Measurements from ENCODE around the gene BNC1. TPM values are rescaled to one million over a fixed set of nuclear protein-coding genes. Genes with fewer than 3 reads are reported as not detected.
A peak's percentile ranks its signal among the peaks of the same experiment; 100 is the strongest.

BNC1 gene
- polyA plus RNA-seq, 1 donor, result 4.2 TPM

- H3K9me3 ChIP-seq (ENCODE audit: control insufficient read depth, low read depth, low read length), result no peaks in the 10 kb centered on the region
- no peak overlapping the region for H3K4me3 ChIP-seq (ENCODE audit: low read length)
- no peaks in the 10 kb centered on the region for H3K4me1 ChIP-seq (ENCODE audit: control insufficient read depth, insufficient read depth, low read length)
- DNase-seq, result peak in 1 of 2 donors; percentile 10
- H3K36me3 ChIP-seq (ENCODE audit: control insufficient read depth, insufficient read depth, low read length), result no peaks in the 10 kb centered on the region
- no peak overlapping the region for H3K27ac ChIP-seq (ENCODE audit: low read length)
- H3K27me3 ChIP-seq (ENCODE audit: control insufficient read depth, insufficient read depth, low read length), result peaks cover 9% of the 10 kb centered on the region
- WGBS (ENCODE audit: insufficient coverage, low lambda C conversion rate), result no CpG with 5 or more reads among the region's 5 CpGs
Observed at GRCh38 chr15:83209333-83209732, 75.1 kb downstream of the BNC1 start.

GRCh38 chr15:83208367-83208661, 76.2 kb downstream of the BNC1 start:
- DNase-seq, result no peak
- Histone ChIP-seq H3K36me3 (ENCODE audit: control insufficient read depth, insufficient read depth, low read length) (no peaks in the 10 kb centered on the region), H3K4me3 (ENCODE audit: low read length) (peak overlapping the region; percentile 65), H3K9me3 (ENCODE audit: control insufficient read depth, low read depth, low read length) (no peaks in the 10 kb centered on the region), H3K27ac (ENCODE audit: low read length) (no peak overlapping the region), H3K4me1 (ENCODE audit: control insufficient read depth, insufficient read depth, low read length) (no peaks in the 10 kb centered on the region), H3K27me3 (ENCODE audit: control insufficient read depth, insufficient read depth, low read length) (peaks cover 9% of the 10 kb centered on the region)
- WGBS (ENCODE audit: insufficient coverage, low lambda C conversion rate), result 50% methylated on average over 1 of the region's 11 CpGs

GRCh38 chr15:83207660-83208366, 76.7 kb downstream of the BNC1 start, which contains the start of gene HDGFL3:
HDGFL3 (minus strand) TSS chr15:83207823; CDS start chr15:83207414, 409 bp downstream.
- DNase-seq, result peak; percentile 42 to 75
- Histone ChIP-seq H3K4me3 (ENCODE audit: low read length) (peak within 1 kb of the TSS; percentile 65), H3K36me3 (ENCODE audit: control insufficient read depth, insufficient read depth, low read length) (no peaks in the 10 kb centered on the region), H3K4me1 (ENCODE audit: control insufficient read depth, insufficient read depth, low read length) (no peaks in the 10 kb centered on the region), H3K9me3 (ENCODE audit: control insufficient read depth, low read depth, low read length) (no peaks in the 10 kb centered on the region), H3K27me3 (ENCODE audit: control insufficient read depth, insufficient read depth, low read length) (peaks cover 9% of the 10 kb centered on the region), H3K27ac (ENCODE audit: low read length) (peak within 1 kb of the TSS; percentile 12)
- no CpG with 5 or more reads among the region's 94 CpGs for WGBS (ENCODE audit: insufficient coverage, low lambda C conversion rate)

GRCh38 chr15:83207009-83207659, 77.3 kb downstream of the BNC1 start:
- peaks cover 9% of the 10 kb centered on the region for H3K27me3 ChIP-seq (ENCODE audit: control insufficient read depth, insufficient read depth, low read length)
- no peaks in the 10 kb centered on the region for H3K4me1 ChIP-seq (ENCODE audit: control insufficient read depth, insufficient read depth, low read length)
- peak overlapping the region; percentile 12 for H3K27ac ChIP-seq (ENCODE audit: low read length)
- no peaks in the 10 kb centered on the region for H3K9me3 ChIP-seq (ENCODE audit: control insufficient read depth, low read depth, low read length)
- DNase-seq, result peak in 1 of 2 donors; percentile 77
- no peaks in the 10 kb centered on the region for H3K36me3 ChIP-seq (ENCODE audit: control insufficient read depth, insufficient read depth, low read length)
- H3K4me3 ChIP-seq (ENCODE audit: low read length), result peak overlapping the region; percentile 51
- no CpG with 5 or more reads among the region's 93 CpGs for whole genome bisulfite sequencing (ENCODE audit: insufficient coverage, low lambda C conversion rate)

GRCh38 chr15:83206526-83207008, 77.9 kb downstream of the BNC1 start:
- H3K4me1 ChIP-seq (ENCODE audit: control insufficient read depth, insufficient read depth, low read length), result no peaks in the 10 kb centered on the region

More at GRCh38 chr15:83206526-83207008, 77.9 kb downstream of the BNC1 start:
- WGBS (ENCODE audit: insufficient coverage, low lambda C conversion rate), result no CpG with 5 or more reads among the region's 25 CpGs
- no peaks in the 10 kb centered on the region for H3K9me3 ChIP-seq (ENCODE audit: control insufficient read depth, low read depth, low read length)
- peak overlapping the region; percentile 12 for H3K27ac ChIP-seq (ENCODE audit: low read length)
- peak overlapping the region; percentile 51 for H3K4me3 ChIP-seq (ENCODE audit: low read length)
- no peaks in the 10 kb centered on the region for H3K36me3 ChIP-seq (ENCODE audit: control insufficient read depth, insufficient read depth, low read length)
- peak in 1 of 2 donors; percentile 46 for DNase-seq
- H3K27me3 ChIP-seq (ENCODE audit: control insufficient read depth, insufficient read depth, low read length), result peaks cover 9% of the 10 kb centered on the region

Other genes starting within 250 kb of the BNC1 start
- gene BTBD1, start 217.4 kb downstream of the BNC1 start, polyA plus RNA-seq, result 68.4 TPM
- 1.4 TPM for gene TM6SF1, start 177.0 kb downstream of the BNC1 start, polyA plus RNA-seq
- 30.4 TPM for gene HDGFL3, start 76.8 kb downstream of the BNC1 start, polyA plus RNA-seq
- 4.7 TPM for gene SH3GL3, start 162.7 kb upstream of the BNC1 start, polyA plus RNA-seq

Measured in large intestine (tissue), 3 donors.